Heart right ventricle (tissue), 16 donors: Measurements from ENCODE around the gene PAIP2. TPM values are rescaled to one million over a fixed set of nuclear protein-coding genes. Genes with fewer than 3 reads are reported as not detected.
A peak's percentile ranks its signal among the peaks of the same experiment; 100 is the strongest.

Experiments used
- ATAC-seq, 8 donors: fragments of 200-7000 bp; cut with Tn5 transposase; one replicate each; pipeline ENCODE4 v1.9.1; 2020; ENCODE audit warnings: mild to moderate bottlenecking in 8 of 8, moderate library complexity in 8 of 8, moderate number of reproducible peaks in 1 of 8
- DNase-seq, 2 donors: peaks; one replicate each; pipeline ENCODE4 v3.0.0-alpha.2; 2020
- H3K27ac ChIP-seq, 10 donors: fragments of 200-600 bp; sonication (generic) in 2 of 10; one replicate each; pipeline versions ENCODE4 v1.5.0 to v1.8.0; 2020 to 2022; ENCODE audit warnings: mild to moderate bottlenecking in 3 of 10
- H3K27me3 ChIP-seq, 7 donors: fragments of 200-600 bp; one replicate each; pipeline ENCODE4 v1.8.0; 2021 to 2022; ENCODE audit warnings: mild to moderate bottlenecking in 2 of 7
- H3K36me3 ChIP-seq, 9 donors: fragments of 200-600 bp; sonication (generic) in 1 of 9; one replicate each; pipeline versions ENCODE4 v1.5.0 to v1.8.0; 2020 to 2022; ENCODE audit warnings: mild to moderate bottlenecking in 2 of 9
- H3K4me1 ChIP-seq, 9 donors: fragments of 200-600 bp; sonication (generic) in 1 of 9; one replicate each; pipeline versions ENCODE4 v1.5.0 to v1.8.0; 2020 to 2022; ENCODE audit warnings: mild to moderate bottlenecking in 4 of 9
- H3K4me3 ChIP-seq, 10 donors: fragments of 200-600 bp; sonication (generic) in 2 of 10; one replicate each; pipeline versions ENCODE4 v1.5.0 to v1.8.0; 2020 to 2022; ENCODE audit warnings: mild to moderate bottlenecking in 7 of 10, moderate library complexity in 2 of 10
- H3K9me3 ChIP-seq, 11 donors: fragments of 200-600 bp in 10 of 11; sonication (generic) in 2 of 11; one replicate each; pipeline versions ENCODE4 v1.5.0 to v1.8.0; 2013 to 2022; ENCODE audit warnings: mild to moderate bottlenecking in 2 of 11, control low read depth in 1 of 11, moderate library complexity in 1 of 11
- CTCF ChIP-seq, 9 donors: fragments of 200-600 bp; sonication (generic) in 2 of 9; IDR thresholded peaks; one replicate each; pipeline versions ENCODE4 v1.5.0 to v1.8.0; 2021 to 2022; ENCODE audit warnings: antibody characterized with exemption in 9 of 9, mild to moderate bottlenecking in 5 of 9, moderate library complexity in 1 of 9
- WGBS, 2 donors: extraction: QIAGEN DNeasy Blood & Tissue Kit; methylation state at CpG; one replicate each; pipeline ENCODE4 v1.1.7; 2013; ENCODE audit warnings: inconsistent platforms in 1 of 2; 5-methylcytosine and 5-hydroxymethylcytosine counted together
- intact Hi-C, 10 donors: fragments of 100-400 bp; cut with DNase I; formaldehyde crosslinking; loops; one replicate each; pipeline versions ENCODE4 v1.11.1 to v1.14.2; 2022
- polyA plus RNA-seq, 2 donors: library from polyadenylated mRNA; stranded (reverse); fragments of 200-250 nt; gene quantifications; one replicate each; pipeline ENCODE4 v1.2.3, GENCODE V29; 2013
- total RNA-seq, 10 donors: library from RNA; stranded (reverse); fragmentation: NEBNext Ultra II Directional in 3 of 10; extraction: Animal tissue kit (Norgen Biotek cat#: 25700) in 3 of 10; gene quantifications; one replicate each; pipeline versions ENCODE4 v1.2.1 to v1.2.4, GENCODE V29; 2021 to 2023
- donor health status: Arrhythmogenic right ventricular cardiomyopathy.
- donor health status: ischemic (EF 13 %, LVEDD 7.1; RV severe dilation, severe dysfunction).
- donor health status: healthy with polysubstance abuse.
- donor health status: DM: no; HTN: yes; CAD: no.
- donor health status: DM: no; HTN: no; CAD: no.
- donor health status: ischemic (EF 25% LVEDD 6.9; RV normal size, moderate dysfunction).
- donor health status: ischemic (EF 25% LVEDD 5.7; RV mildly dilated, moderate dysfunction).
- donor health status: healthy.
- donor health status: DM: yes; HTN: yes; CAD: no.
- donor health status: Ischemic cardiomyopathy.
- donor health status: ischemic (EF 35%, LVEDD 5.7; RV mildly dilated, moderate dysfunction).
- donor health status: nonischemic (EF 11% LVEDD 7.7; RV severe dilation, severe dysfunction).
- donor health status: DM: yes; HTN: yes; CAD: no.
- donor health status: PGD.
- donor health status: ischemic (EF 29% LVEDD 5.4; RV normal size, mild dysfunction).
- donor health status: nonischemic (EF 23%, LVEDD 6.1; RV moderate dilation, normal function).

PAIP2 gene
- total and polyA plus RNA-seq, 12 donors, result 43.8 to 173 (median 137) TPM

GRCh38 chr5:139415869-139416268 is 74.2 kb downstream of the PAIP2 start:
- peak overlapping the region; percentile 68 to 93 (median 89) for H3K27ac ChIP-seq
- peaks cover 0 to 66% (median under 1%) of the 10 kb centered on the region in 9 donors for H3K36me3 ChIP-seq
- ATAC-seq, result no peak
- intact Hi-C loops, result loop anchor here in 1 of 10 donors (5.0 kb wide), 1 partner anchor 124 kb away; the partner anchor contains the start of gene MATR3
- H3K27me3 ChIP-seq, result no peaks in the 10 kb centered on the region
- no peak overlapping the region for H3K4me3 ChIP-seq
- no peak for TF ChIP-seq CTCF (IDR thresholded peaks at IDR 0.05)
- no peaks in the 10 kb centered on the region for H3K9me3 ChIP-seq
- no peak for DNase-seq
- peaks cover 40 to 77% (median 71%) of the 10 kb centered on the region in 9 donors for H3K4me1 ChIP-seq

GRCh38 chr5:139416651-139417050 is 75.0 kb downstream of the PAIP2 start:
- peaks cover 40 to 74% (median 67%) of the 10 kb centered on the region in 9 donors for H3K4me1 ChIP-seq
- no peak for TF ChIP-seq CTCF (IDR thresholded peaks at IDR 0.05)
- H3K27ac ChIP-seq, result peak overlapping the region; percentile 68 to 93 (median 89)
- no peak for DNase-seq
- peak overlapping the region in 1 of 10 donors; percentile 4 for H3K4me3 ChIP-seq
- WGBS, 2 donors, result 64 to 65% methylated on average over 9 of the region's 9 CpGs
- intact Hi-C loops, result loop anchor here in 2 of 10 donors (1.0 to 5.0 kb wide), 2 partner anchors 22 to 124 kb away; partner anchors contain the start of gene MATR3 (in 1 of the 2)
- ATAC-seq, result peak in 2 of 8 donors; percentile 9 to 20
- H3K27me3 ChIP-seq, result no peaks in the 10 kb centered on the region
- H3K9me3 ChIP-seq, result no peaks in the 10 kb centered on the region
- peaks cover 0 to 67% (median 8%) of the 10 kb centered on the region in 9 donors for H3K36me3 ChIP-seq

GRCh38 chr5:139417214-139417613 is 75.6 kb downstream of the PAIP2 start:
- Histone ChIP-seq H3K27me3 (no peaks in the 10 kb centered on the region), H3K4me1 (peaks cover 40 to 74% (median 67%) of the 10 kb centered on the region in 9 donors), H3K36me3 (peaks cover 0 to 67% (median 8%) of the 10 kb centered on the region in 9 donors), H3K4me3 (peak overlapping the region in 1 of 10 donors; percentile 4), H3K27ac (peak overlapping the region; percentile 68 to 93 (median 89)), H3K9me3 (no peaks in the 10 kb centered on the region)
- intact Hi-C loops, result loop anchor here in 2 of 10 donors (1.0 to 5.0 kb wide), 2 partner anchors 23 to 125 kb away; partner anchors contain the start of gene MATR3 (in 1 of the 2)
- 36 to 38% methylated on average over 4 of the region's 4 CpGs for WGBS, 2 donors
- no peak for TF ChIP-seq CTCF (IDR thresholded peaks at IDR 0.05)
- DNase-seq (peak in 1 of 2 donors; percentile 76), ATAC-seq (peak; percentile 56 to 76 (median 70))

- Histone ChIP-seq H3K9me3 (no peaks in the 10 kb centered on the region), H3K36me3 (peaks cover 0 to 65% (median 12%) of the 10 kb centered on the region in 9 donors), H3K4me1 (peaks cover 40 to 69% (median 63%) of the 10 kb centered on the region in 9 donors), H3K4me3 (no peak overlapping the region), H3K27me3 (no peaks in the 10 kb centered on the region), H3K27ac (peak overlapping the region; percentile 68 to 93 (median 88))
- intact Hi-C loops, result loop anchor here in 1 of 10 donors (5.0 kb wide), 1 partner anchor 126 kb away; the partner anchor contains the start of gene MATR3
- 39 to 61% methylated on average over 1 of the region's 1 CpG for WGBS, 2 donors
- DNase-seq (peak in 1 of 2 donors; percentile 18), ATAC-seq (peak; percentile 47 to 71 (median 57))
- no peak for TF ChIP-seq CTCF (IDR thresholded peaks at IDR 0.05)
Measured at GRCh38 chr5:139418793-139419192, 77.1 kb downstream of the PAIP2 start.

Other genes starting within 250 kb of the PAIP2 start
- gene SIL1, start 143.5 kb upstream of the PAIP2 start, total RNA-seq, result 10 to 100 TPM; 26.7 to 68.1 (median 43.4) TPM
- 10 to 100 TPM; 74.3 to 94.7 TPM for gene SIL1, start 143.5 kb upstream of the PAIP2 start, polyA plus RNA-seq
- gene MATR3, start 48.1 kb upstream of the PAIP2 start, total RNA-seq, result 100 to 1,000 TPM; 122 to 209 (median 176) TPM
- 100 to 1,000 TPM in 1 of 2 donors, 10 to 100 TPM in 1; 86.8 to 134 TPM for gene MATR3, start 48.1 kb upstream of the PAIP2 start, polyA plus RNA-seq
- under 1 TPM in 1 of 10 donors, not detected in 9; 0.19 TPM for gene SLC23A1, start 41.4 kb downstream of the PAIP2 start, total RNA-seq
- gene SLC23A1, start 41.4 kb downstream of the PAIP2 start, polyA plus RNA-seq, result not detected
- 1 to 10 TPM in 3 of 10 donors, under 1 TPM in 7; 0.28 to 6.6 (median 0.65) TPM for gene MZB1, start 48.1 kb downstream of the PAIP2 start, total RNA-seq
- 1 to 10 TPM in 1 of 2 donors, under 1 TPM in 1; 0.67 to 1.5 TPM for gene MZB1, start 48.1 kb downstream of the PAIP2 start, polyA plus RNA-seq
- 10 to 100 TPM; 26.3 to 64.8 (median 37.3) TPM for gene PROB1, start 53.2 kb downstream of the PAIP2 start, total RNA-seq
- gene PROB1, start 53.2 kb downstream of the PAIP2 start, polyA plus RNA-seq, result 10 to 100 TPM; 12.2 to 28.5 TPM
- 10 to 100 TPM; 11.8 to 24.8 (median 16.5) TPM for gene SPATA24, start 62.2 kb downstream of the PAIP2 start, total RNA-seq
- gene SPATA24, start 62.2 kb downstream of the PAIP2 start, polyA plus RNA-seq, result 10 to 100 TPM; 14.8 to 37.5 TPM
- gene DNAJC18, start 97.7 kb downstream of the PAIP2 start, total RNA-seq, result 10 to 100 TPM in 9 of 10 donors, 1 to 10 TPM in 1; 9.5 to 21.1 (median 14.1) TPM
- 10 to 100 TPM in 1 of 2 donors, 1 to 10 TPM in 1; 3.4 to 12.7 TPM for gene DNAJC18, start 97.7 kb downstream of the PAIP2 start, polyA plus RNA-seq
- 10 to 100 TPM; 11.0 to 43.2 (median 17.9) TPM for gene ECSCR, start 120.9 kb downstream of the PAIP2 start, total RNA-seq
- 10 to 100 TPM; 24.4 to 64.2 TPM for gene ECSCR, start 120.9 kb downstream of the PAIP2 start, polyA plus RNA-seq
- gene SMIM33, start 129.2 kb downstream of the PAIP2 start, total RNA-seq, result not detected
- gene SMIM33, start 129.2 kb downstream of the PAIP2 start, polyA plus RNA-seq, result not detected
- gene STING1, start 140.9 kb downstream of the PAIP2 start, total RNA-seq, result 100 to 1,000 TPM in 1 of 10 donors, 10 to 100 TPM in 9; 27.2 to 116 (median 55.7) TPM
- gene STING1, start 140.9 kb downstream of the PAIP2 start, polyA plus RNA-seq, result 10 to 100 TPM; 19.7 to 39.6 TPM
- 100 to 1,000 TPM; 121 to 162 (median 141) TPM for gene UBE2D2, start 219.5 kb downstream of the PAIP2 start, total RNA-seq
- gene UBE2D2, start 219.5 kb downstream of the PAIP2 start, polyA plus RNA-seq, result 100 to 1,000 TPM in 1 of 2 donors, 10 to 100 TPM in 1; 59.3 to 106 TPM